Activated CD4-positive, alpha-beta T cell treated with anti-CD3 and anti-CD28 coated beads for 4 hours (primary cell): Measurements from ENCODE around the gene SH3RF2.
"Not testable (repeated sequence)": the region's sequence is repeated elsewhere in the genome, so short reads cannot be mapped to it uniquely, and the experiment has no call there.

ENCODE experiments used
- DNase-seq, 2 donors: peaks; one replicate each; pipeline ENCODE4 v3.0.0-alpha.2; 2020

Gene SH3RF2

DNA sequence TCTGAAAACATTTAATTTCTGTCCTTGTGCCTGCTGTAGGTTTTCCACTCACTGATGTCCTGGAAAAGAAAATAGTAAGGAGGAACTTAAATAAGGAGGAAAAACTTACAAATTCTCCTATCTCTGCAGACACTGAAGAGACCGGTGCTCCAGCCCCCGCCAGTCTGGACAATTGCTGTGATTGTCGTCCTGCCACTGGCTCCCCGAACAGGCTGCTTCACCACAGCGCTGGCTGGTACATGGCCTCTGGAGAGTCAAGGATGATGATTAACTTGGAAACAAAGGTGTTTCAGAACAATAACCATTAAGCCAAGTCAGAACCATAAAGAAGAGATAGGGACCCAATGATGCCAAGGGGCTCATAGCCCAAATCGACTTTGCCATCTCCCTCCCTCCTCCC lies 161.7 kb downstream of the SH3RF2 start:
- no peak for DNase-seq

DNA sequence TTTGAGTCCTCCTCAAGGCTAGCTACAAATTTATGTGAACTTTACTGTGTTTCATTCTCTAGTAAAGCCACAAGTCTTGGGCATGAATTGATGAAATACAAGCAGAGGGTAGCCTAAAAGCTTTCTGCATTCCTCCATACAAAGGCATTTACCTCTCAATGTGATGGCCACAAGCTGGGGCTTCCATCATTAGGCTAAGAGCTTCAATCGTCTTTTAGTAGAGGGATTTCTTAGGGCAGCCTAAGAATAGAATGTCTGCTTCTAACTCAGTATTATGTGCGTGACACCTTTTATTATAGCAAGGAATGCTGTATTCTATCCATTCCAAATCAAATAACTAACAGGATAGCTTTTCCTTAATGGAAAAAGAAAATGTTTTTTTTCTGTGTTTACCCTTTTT lies 165.3 kb downstream of the SH3RF2 start:
- no peak for DNase-seq

DNA sequence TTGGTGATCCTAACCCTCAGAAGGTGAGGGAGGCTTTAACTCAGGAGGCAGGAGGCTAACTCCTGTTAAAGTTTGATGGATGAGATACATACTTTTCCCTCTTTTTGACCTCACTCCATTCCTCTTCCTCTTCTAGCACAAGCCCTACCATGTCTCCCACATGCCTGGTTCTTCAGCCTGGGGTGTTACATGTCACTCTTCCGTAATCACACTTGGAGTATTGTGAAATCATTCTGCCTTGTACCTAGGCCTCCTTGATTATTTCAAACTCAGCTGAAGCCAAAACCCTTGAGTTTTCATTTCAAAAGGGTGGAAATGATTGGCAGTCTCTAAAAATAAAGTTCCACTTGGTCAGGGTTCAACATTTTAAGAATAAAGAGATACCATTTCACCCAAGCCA lies 167.2 kb downstream of the SH3RF2 start:
- no peak for DNase-seq

DNA sequence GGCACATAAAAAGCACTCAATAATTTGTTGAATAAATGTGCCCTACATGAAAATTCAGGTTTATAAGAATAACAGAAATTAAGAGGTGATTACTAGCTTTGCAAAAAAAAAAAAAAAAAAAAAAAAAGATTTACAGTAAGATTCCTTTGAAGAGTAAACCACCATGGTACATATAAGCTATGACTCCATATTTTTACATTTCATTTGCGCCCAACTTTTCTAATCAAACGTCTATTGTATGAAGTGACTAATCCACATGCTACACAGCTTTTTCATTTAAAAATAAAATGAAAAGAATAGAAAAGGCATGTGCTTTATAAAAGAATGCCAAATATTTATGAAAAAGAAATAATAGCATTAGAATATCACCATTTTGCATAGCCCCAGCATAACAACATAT lies 169.1 kb downstream of the SH3RF2 start, which contains the start of gene PLAC8L1:
TSS of gene PLAC8L1 (minus strand) at position 101 of the 400 bp plus-strand sequence. CDS start 1,266 bp downstream, outside the sequence.
- DNase-seq = no peak

DNA sequence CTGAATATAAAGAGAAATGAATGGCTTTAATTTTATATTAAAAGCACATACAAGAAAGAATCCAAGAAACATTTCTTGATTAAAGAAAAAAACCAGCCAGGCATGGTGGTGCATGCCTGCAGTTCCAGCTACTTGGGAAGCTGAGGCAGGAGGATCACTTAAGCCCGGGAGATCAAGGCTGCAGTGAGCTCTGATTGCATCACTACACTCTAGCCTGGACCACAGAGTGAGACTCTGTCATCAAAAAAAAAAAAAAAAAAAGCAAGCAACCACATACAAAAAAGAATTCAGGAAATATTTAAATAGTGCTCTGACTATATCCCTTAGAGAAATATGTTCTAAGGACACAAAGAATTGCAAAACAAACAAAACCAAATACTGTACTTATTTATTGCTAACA lies 171.5 kb downstream of the SH3RF2 start:
- DNase-seq = no peak

DNA sequence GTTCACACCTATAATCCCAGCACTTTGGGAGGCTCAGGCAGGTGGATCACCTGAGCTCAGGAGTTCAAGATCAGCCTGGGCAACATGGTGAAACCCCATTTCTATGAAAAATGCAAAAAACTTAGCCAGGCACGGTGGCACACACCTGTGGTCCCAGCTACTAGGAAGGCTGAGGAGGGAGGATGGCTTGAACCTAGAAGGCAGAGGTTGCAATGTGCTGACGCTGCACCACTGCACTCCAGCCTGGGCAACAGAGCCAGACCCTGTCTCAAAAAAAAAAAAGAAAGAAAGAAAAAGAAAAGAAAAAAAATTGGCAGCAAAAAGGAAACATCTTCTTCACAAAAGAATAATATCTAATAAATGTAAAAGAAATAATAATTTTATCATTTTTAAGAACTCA lies 172.5 kb downstream of the SH3RF2 start:
- not testable (repeated sequence) for DNase-seq

DNA sequence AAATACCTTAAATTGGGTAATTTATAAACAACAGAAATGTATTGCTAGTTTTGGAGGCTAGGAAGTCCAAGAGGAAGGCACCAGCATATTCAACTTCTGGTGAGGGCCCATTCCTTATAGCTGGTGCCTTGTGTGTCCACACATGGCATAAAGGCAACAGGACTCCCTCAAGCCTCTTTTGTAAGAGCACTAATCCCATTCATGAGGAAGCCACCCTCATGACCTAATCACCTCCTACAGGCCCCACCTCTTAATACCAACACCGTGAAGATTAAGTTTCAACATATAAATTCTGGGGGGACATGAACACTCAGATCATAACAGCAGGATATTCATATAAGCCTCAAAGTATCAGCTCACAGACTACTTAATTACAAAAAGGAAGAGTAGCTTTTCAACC lies 173.0 kb downstream of the SH3RF2 start:
- DNase-seq = no peak

DNA sequence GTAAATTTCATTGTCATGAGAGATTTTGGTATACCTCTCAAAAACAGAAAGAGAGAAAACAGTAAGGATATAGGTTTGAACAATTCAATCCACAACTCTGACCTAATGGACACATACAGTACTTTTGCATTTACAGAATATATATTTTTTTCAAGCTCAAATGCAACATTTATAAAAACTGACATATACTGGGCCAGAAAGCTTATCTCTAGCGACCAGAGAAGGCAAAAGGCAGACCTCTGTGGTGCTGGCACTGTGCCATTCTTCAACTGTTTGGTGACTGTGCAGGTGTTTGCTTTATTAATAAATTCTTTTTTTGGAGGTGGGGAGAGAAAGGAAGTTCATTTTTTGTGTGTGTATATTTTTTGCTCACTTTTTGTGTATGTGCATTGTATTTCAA lies 175.0 kb downstream of the SH3RF2 start:
- DNase-seq = no peak

DNA sequence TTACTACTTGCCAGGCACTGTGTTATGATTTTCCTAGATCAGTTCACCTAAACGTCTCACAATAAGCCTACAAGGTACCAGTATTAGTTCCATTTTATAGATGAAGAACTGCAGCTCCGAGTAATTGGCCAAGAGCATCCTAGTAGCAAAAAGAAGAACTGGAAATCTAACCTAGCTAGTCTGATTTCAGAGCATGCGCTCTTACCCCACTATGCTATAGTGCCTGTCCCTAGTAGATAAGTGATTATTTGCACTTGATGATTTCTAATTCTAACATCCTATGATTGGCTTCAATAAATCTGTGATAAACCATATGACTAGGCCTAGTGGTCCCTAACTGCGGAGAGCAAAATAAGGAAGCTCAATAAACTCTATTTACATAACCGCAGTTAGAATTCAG lies 176.1 kb downstream of the SH3RF2 start:
- no peak for DNase-seq
